GM18526 (cell line): ENCODE data around the gene PPM1G.

Experiments
- POLR2A ChIP-seq: IDR thresholded peaks from 3 replicates; pipeline ENCODE4 v1.6.1; 2011; ENCODE audit not compliant: insufficient read length; ENCODE audit errors: extremely low read depth

Gene PPM1G, protein sequence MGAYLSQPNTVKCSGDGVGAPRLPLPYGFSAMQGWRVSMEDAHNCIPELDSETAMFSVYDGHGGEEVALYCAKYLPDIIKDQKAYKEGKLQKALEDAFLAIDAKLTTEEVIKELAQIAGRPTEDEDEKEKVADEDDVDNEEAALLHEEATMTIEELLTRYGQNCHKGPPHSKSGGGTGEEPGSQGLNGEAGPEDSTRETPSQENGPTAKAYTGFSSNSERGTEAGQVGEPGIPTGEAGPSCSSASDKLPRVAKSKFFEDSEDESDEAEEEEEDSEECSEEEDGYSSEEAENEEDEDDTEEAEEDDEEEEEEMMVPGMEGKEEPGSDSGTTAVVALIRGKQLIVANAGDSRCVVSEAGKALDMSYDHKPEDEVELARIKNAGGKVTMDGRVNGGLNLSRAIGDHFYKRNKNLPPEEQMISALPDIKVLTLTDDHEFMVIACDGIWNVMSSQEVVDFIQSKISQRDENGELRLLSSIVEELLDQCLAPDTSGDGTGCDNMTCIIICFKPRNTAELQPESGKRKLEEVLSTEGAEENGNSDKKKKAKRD

DNA sequence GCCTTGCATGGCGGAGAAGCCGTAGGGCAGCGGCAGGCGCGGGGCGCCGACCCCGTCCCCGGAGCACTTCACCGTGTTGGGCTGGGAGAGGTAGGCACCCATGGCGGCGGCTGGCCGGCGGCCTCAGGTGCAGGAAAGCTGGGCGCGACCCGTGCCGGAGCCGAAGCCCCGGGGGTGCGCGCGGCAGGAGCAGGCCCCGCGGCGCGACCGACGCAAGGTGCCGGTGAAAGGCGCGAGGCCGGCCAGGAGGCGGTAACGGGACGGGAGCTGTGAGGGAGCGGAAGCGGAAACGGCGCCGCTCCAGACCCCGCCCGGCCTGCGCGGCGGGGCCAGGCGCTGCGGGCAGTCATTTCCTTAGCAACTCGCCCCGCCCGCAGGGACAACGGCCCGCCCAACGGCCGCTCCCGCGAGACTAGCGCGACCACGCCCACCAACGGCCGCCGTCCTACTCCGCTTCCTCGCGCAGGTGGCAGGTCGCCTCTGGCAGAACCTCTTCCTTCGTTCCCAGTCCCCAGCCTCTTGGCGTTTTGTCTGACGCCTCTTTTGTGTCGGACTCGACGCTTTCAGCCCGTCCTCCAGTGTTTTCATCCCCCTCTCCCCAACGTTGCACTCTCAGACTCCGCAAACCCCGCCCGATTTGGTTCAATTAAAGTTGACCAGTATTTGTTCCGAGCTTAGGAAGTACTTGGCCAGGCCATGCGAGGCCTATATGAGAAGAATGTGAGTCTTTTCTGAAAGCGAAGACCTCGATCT, at the start of gene PPM1G:
PPM1G (minus strand) TSS at position 271 of the 753 bp plus-strand sequence; CDS start at position 102, 169 bp downstream.
- TF ChIP-seq POLR2A, result peak; percentile 95

DNA sequence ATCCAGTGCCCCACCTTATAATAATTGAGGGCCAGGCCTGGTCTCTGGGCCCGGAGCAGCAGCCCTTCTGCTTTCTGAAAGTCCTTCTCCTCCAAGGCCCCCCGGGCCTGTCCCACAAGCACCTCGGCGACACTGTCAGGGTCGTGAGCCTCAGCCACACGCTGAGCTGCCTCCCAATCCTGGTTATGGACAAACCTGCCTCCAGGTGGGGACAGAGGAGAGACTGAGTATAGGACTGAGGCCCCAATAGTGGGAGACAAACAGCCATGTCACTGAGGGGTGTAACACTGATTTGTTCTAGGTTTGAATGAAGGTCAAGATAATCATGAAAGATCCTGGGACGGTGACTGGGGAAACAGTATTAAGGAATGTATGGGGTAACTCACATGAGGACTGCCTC, 44.6 kb upstream of the PPM1G start:
- TF ChIP-seq POLR2A, result no peak

DNA sequence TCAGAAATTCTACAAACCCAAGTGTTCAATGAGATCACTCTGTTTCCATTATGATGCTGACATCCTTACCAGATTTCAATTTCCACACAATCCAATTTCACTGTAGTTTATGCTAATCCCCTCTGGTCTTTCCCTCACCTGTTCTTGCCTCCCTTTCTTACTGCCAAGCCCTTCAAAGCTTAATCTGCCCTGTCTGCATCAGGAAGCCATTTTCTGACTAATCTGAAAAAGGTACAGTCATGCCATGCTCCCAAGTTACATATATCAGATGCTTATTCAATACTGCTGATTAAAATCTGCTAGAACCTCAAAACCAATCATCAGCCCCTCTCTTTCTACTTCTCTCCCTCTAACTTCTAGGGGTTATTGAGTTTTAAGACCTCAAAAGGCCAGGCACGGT, 41.7 kb upstream of the PPM1G start:
- TF ChIP-seq POLR2A, result no peak

DNA sequence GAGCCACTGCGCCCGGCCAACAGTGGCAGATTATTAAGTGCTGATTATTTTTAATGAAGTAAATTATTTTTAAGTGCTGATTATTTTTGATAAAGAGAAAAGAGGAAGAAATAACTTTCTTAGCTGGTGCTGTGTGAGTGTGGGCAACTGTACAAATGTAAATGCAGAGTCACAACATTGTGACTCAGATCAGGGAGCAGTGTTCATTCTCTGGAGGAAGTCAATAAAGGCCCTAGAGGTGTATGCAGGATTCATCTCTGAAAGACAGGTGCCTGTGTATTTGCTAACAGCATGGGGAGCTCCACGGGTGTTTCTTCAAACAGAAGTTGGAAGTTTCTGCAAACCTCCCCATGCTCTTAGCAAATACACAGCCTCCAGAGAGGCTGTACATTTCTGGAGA, 39.0 kb upstream of the PPM1G start:
- no peak for TF ChIP-seq POLR2A

DNA sequence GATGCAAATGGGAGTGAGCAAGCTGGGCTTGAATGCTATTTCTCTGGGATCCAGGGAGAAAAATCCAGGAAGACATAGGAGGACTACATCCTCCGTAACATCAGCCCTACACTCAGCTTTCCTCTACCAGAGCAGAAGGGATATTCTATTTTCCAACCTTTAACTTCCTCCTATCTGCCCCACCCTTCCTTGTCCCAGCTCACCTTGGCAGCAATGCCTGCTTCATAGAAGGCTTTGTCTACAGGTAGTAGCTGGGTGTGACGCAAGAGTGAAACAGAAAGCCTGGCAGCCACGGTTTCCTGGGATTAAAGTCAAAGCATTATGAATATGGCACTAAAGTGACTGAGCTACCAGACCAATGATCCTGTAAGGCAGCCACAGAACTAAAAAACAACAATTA, 36.7 kb upstream of the PPM1G start:
- no peak for TF ChIP-seq POLR2A

DNA sequence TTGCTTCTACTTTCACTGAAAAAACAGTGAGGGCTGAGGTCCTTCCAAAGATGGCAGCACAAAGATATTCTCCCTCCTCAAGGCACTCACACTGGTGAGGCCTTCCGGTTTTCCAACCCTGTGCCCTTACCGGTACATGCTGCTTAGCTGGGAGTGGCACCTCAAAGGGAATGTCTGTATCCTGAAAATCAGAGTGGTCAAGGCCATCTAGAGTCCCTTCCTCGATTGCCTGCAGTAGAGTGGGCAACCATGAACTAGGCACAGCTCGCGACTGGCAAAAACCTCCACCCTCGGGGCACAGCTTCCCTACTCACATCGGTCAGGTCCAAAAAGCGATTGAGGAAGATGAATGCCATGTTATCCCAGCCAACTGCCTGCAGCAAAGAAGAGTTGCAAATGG, 36.2 kb upstream of the PPM1G start:
- TF ChIP-seq POLR2A, result no peak

DNA sequence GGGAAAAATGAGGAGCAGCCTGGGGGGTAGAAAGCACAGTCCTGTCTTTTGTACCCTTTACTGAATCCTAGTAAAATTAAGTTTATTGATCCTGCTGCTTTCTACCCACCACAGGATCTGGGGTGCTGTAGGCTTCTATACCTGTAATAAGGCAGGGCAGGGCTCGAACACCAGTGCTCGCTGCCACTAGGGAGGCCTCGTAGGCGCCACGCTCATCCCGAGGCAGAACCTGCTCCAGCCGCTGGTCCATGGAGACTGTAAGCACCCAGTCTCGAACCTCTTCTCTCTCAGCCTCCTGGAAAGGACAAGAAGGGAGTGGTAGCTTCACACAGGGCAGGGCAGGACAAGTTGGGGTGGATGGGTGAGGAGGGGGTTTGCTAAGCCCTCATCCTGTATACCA, 35.8 kb upstream of the PPM1G start:
- no peak for TF ChIP-seq POLR2A

DNA sequence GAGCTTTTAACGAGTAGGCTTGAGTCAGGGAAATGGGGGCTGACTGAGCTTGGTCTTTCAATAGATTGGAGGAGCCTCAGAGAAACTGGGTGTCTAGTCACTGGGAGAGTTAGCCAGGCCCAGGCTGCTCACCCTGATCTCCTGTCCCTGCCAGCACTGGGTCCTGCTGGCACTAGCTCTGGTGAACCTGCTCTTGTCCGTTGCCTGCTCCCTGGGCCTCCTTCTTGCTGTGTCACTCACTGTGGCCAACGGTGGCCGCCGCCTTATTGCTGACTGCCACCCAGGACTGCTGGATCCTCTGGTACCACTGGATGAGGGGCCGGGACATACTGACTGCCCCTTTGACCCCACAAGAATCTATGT, 33.5 kb upstream of the PPM1G start:
- TF ChIP-seq POLR2A, result peak; percentile 2

DNA sequence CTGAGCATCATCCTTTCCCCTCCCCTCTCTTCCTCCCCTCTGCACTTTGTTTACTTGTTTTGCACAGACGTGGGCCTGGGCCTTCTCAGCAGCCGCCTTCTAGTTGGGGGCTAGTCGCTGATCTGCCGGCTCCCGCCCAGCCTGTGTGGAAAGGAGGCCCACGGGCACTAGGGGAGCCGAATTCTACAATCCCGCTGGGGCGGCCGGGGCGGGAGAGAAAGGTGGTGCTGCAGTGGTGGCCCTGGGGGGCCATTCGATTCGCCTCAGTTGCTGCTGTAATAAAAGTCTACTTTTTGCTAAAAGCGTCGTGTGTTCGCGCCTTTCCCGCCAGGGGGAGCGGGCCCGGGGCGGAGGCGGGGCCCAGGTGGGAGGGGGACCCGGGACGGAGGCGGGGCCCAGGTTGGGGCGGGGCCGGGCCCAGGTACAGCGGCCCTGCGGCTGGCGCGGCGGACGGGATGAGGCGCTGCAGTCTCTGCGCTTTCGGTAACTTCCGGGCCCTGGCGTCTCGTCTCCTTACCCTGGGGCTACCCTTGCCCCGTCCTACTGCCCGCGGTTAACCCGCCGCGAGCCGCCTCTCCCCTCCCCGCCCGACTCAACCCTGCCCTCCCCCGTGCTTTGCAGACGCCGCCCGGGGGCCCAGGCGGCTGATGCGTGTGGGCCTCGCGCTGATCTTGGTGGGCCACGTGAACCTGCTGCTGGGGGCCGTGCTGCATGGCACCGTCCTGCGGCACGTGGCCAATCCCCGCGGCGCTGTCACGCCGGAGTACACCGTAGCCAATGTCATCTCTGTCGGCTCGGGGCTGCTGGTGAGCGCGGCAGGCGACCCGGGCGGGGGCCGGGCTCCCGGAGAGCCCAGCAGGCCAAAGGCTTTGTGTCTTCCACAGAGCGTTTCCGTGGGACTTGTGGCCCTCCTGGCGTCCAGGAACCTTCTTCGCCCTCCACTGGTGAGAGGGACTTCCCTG, 32.8 kb upstream of the PPM1G start, which contains the start of gene KRTCAP3:
KRTCAP3 (plus strand) TSS at position 424 of the 962 bp plus-strand sequence; CDS start at position 456, 32 bp downstream.
- peak; percentile 22 for TF ChIP-seq POLR2A

DNA sequence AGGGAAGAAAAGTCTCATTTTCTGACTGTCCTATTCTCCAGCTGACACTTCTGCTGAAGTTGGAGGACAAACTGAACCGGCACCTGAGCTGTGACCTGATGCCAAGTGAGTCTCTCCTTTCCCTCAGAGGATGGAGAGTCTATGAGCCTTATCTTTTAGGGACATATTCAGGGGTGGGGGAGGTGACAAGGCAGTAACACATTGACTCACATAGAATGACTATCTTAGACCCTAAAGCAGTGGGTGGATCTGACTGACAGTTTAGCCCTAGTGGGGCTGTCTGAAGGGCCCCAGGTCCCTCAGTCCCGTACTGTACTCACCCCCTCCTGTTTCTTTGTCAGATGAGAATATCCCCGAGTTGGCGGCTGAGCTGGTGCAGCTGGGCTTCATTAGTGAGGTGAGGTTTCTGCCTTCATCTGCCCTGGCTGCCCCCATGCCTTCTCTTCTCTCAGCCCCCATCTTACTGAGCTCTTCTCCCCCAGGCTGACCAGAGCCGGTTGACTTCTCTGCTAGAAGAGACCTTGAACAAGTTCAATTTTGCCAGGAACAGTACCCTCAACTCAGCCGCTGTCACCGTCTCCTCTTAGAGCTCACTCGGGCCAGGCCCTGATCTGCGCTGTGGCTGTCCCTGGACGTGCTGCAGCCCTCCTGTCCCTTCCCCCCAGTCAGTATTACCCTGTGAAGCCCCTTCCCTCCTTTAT, 32.0 kb upstream of the PPM1G start:
- TF ChIP-seq POLR2A, result no peak

DNA sequence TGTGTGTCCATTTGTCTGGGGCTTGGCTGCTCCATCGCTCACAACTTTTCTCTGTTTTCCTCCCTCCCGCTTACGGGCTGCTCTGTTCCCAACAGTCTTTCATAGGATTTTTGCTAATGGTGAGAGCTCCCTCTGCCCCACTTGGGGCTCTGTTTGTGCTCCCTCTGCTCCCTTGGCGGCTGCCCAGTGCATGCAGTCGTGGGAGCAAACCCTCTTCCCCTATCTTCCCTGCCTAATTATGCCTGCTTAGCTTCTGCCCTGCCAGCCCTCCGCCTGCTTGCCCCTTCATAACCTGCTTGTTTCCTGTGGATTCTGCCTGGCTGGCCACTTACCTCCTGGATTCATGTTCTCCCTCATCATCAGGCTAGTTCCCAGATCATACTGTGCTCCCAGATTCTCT, 26.2 kb upstream of the PPM1G start:
- no peak for TF ChIP-seq POLR2A

DNA sequence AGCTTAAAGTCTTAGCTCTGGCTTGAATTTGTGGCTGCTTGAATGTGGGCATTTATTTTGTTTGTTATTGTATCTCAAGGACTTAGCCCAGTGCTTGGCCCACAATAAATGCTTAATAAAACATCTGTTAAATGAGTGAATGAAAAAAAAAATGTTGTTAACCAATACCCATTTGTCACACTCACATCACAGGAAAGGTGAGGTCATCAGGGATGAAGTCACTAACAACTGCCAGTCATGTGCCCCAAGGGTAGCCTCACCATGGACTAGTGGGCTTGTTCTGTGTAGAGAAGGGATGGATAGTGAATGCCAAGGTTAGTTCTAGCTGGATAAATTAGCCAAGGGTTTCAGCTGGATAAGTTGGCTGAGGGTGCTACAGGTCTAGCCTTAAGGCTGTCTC, 22.0 kb upstream of the PPM1G start:
- no peak for TF ChIP-seq POLR2A

DNA sequence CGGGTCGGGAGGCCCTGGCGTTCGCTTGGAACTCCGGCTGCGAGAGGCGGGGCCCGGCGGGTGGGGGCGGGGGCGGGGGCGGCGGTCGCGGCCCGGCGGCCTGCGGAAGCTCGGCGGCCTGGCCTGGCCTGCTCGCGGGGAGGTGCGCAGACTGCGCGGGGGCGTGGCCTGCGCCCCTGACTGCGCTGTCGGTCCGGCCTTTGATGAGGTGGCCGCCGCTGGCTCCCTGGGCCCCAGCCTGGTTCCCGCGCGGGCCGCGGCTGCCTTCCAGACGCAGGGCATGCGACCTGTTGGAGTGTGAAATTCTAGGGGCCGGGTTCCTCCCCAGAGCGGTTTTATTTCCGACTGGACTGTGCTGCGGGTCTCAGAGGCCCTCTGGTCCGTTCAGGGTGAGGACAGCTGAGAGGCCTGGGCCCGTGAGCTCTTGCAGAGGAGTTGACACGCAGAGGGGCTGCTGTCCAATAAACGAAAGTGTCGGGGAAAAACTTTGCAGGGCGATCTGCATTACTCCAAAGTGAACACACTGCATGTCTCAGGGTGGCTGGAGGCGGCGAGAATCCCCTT, 19.7 kb upstream of the PPM1G start:
- TF ChIP-seq POLR2A, result peak; percentile 51
